VCaP (cell line): Measurements from ENCODE around the gene VPS8.

ENCODE experiments used
- H3K27ac ChIP-seq: fragments of 450-650 bp; 2 replicates; pipeline ENCODE4 v1.5.1; 2017
- CTCF ChIP-seq: fragments of 450-650 bp; conservative IDR thresholded peaks from 2 replicates; pipeline ENCODE4 v1.5.1; 2017; ENCODE audit warnings: mild to moderate bottlenecking, moderate library complexity

VPS8 gene

GRCh38 chr3:184932777-184933176 lies 120.8 kb downstream of the VPS8 start:
- TF ChIP-seq CTCF, result no peak

GRCh38 chr3:184937611-184938010 lies 125.6 kb downstream of the VPS8 start:
- H3K27ac ChIP-seq, result no peak overlapping the region
- no peak for TF ChIP-seq CTCF

More at GRCh38 chr3:184932777-184933176, 120.8 kb downstream of the VPS8 start:
- no peak overlapping the region for H3K27ac ChIP-seq

- no peak overlapping the region for H3K27ac ChIP-seq
- no peak for TF ChIP-seq CTCF
Observed at GRCh38 chr3:184941408-184941807, 129.4 kb downstream of the VPS8 start.

GRCh38 chr3:184942735-184943134 lies 130.8 kb downstream of the VPS8 start:
- no peak for TF ChIP-seq CTCF
- no peak overlapping the region for H3K27ac ChIP-seq

- no peak overlapping the region for H3K27ac ChIP-seq
- TF ChIP-seq CTCF, result no peak
Observed at GRCh38 chr3:184944241-184944640, 132.3 kb downstream of the VPS8 start.

- no peak overlapping the region for H3K27ac ChIP-seq
Observed at GRCh38 chr3:184945886-184946625, 134.1 kb downstream of the VPS8 start.

GRCh38 chr3:184946917-184947316 lies 135.0 kb downstream of the VPS8 start:
- no peak overlapping the region for H3K27ac ChIP-seq
- TF ChIP-seq CTCF, result no peak

More at GRCh38 chr3:184945886-184946625, 134.1 kb downstream of the VPS8 start:
- TF ChIP-seq CTCF, result no peak
